Inferior parietal cortex (tissue), 1 donor: ENCODE data around the gene KRTAP12-2.
"Not testable (repeated sequence)": the region's sequence is repeated elsewhere in the genome, so short reads cannot be mapped to it uniquely, and the experiment has no call there.

Experiments
- DNase-seq: peaks from one replicate; pipeline ENCODE4 v3.0.0-alpha.2; 2016; ENCODE audit errors: extremely low spot score

Gene KRTAP12-2

GRCh38 chr21:44650265-44650972 is 16.3 kb downstream of the KRTAP12-2 start:
- no peak for DNase-seq

GRCh38 chr21:44649521-44650100 is 17.1 kb downstream of the KRTAP12-2 start:
- DNase-seq = no peak

GRCh38 chr21:44648557-44649311 is 18.0 kb downstream of the KRTAP12-2 start:
- DNase-seq = no peak

- no peak for DNase-seq
These were observed 19.5 kb downstream of the KRTAP12-2 start for GRCh38 chr21:44647222-44647552.

GRCh38 chr21:44646366-44647221 is 20.1 kb downstream of the KRTAP12-2 start, which contains the start of gene KRTAP10-11:
Gene KRTAP10-11 (plus strand): TSS chr21:44646414. CDS start chr21:44646459, 45 bp downstream.
- DNase-seq = not testable (repeated sequence)

- DNase-seq = no peak
These were observed 21.8 kb downstream of the KRTAP12-2 start for GRCh38 chr21:44644878-44645277.

- no peak for DNase-seq
These were observed 22.9 kb downstream of the KRTAP12-2 start for GRCh38 chr21:44643741-44644310.

GRCh38 chr21:44640761-44641160 is 26.0 kb downstream of the KRTAP12-2 start:
- DNase-seq = no peak

- no peak for DNase-seq
These were observed 27.4 kb downstream of the KRTAP12-2 start for GRCh38 chr21:44639331-44639655.

GRCh38 chr21:44638506-44639330 is 28.0 kb downstream of the KRTAP12-2 start:
- not testable (repeated sequence) for DNase-seq

- not testable (repeated sequence) for DNase-seq
These were observed 28.8 kb downstream of the KRTAP12-2 start for GRCh38 chr21:44637851-44638348.

- DNase-seq = no peak
These were observed 29.5 kb downstream of the KRTAP12-2 start, which contains the start of gene KRTAP10-10 for GRCh38 chr21:44637018-44637850. Gene KRTAP10-10 (plus strand): TSS chr21:44637356. CDS start chr21:44637418, 62 bp downstream.

GRCh38 chr21:44636209-44637017 is 30.3 kb downstream of the KRTAP12-2 start:
- DNase-seq = no peak

GRCh38 chr21:44632067-44632466 is 34.7 kb downstream of the KRTAP12-2 start:
- no peak for DNase-seq

GRCh38 chr21:44630440-44630839 is 36.3 kb downstream of the KRTAP12-2 start:
- no peak for DNase-seq

- no peak for DNase-seq
These were observed 37.9 kb downstream of the KRTAP12-2 start for GRCh38 chr21:44628707-44629391.

- DNase-seq = not testable (repeated sequence)
These were observed 38.9 kb downstream of the KRTAP12-2 start for GRCh38 chr21:44627831-44628233.
